GM13977 (cell line): ENCODE data around the gene CSNK1D.
"Not testable (repeated sequence)": the region's sequence is repeated elsewhere in the genome, so short reads cannot be mapped to it uniquely, and the experiment has no call there.

Experiments
- DNase-seq: peaks from one replicate; pipeline ENCODE4 v3.0.0; 2012; ENCODE audit warnings: low spot score
- CTCF ChIP-seq: IDR thresholded peaks from 2 replicates; pipeline ENCODE4 v1.5.1; 2012; ENCODE audit warnings: mild to moderate bottlenecking, control low read depth; ENCODE audit not compliant: insufficient read depth; ENCODE audit errors: extremely low read depth, missing control alignments
- in situ Hi-C: fragments of 300-500 bp; cut with MboI; formaldehyde crosslinking; loops from one replicate; pipeline ENCODE4 v1.12.0; 2022; ENCODE audit warnings: low sequenced_read_pairs, low pct_unique_long_range_greater_than_20kb, mixed read lengths, inconsistent platforms; ENCODE audit not compliant: unreplicated experiment

The CSNK1D gene

GRCh38 chr17:82266142-82266541 lies 7.4 kb downstream of the CSNK1D start:
- in situ Hi-C loops = no loop called here
- no peak for DNase-seq
- TF ChIP-seq CTCF = no peak

GRCh38 chr17:82263641-82264040 lies 9.9 kb downstream of the CSNK1D start:
- in situ Hi-C loops = no loop called here
- TF ChIP-seq CTCF = no peak

GRCh38 chr17:82262344-82262743 lies 11.2 kb downstream of the CSNK1D start:
- in situ Hi-C loops = no loop called here
- no peak for DNase-seq
- TF ChIP-seq CTCF = no peak

More at GRCh38 chr17:82263641-82264040, 9.9 kb downstream of the CSNK1D start:
- DNase-seq = no peak

- in situ Hi-C loops = not testable (repeated sequence)
Measured at GRCh38 chr17:82259972-82260961, 13.2 kb downstream of the CSNK1D start.

GRCh38 chr17:82258555-82258954 lies 14.9 kb downstream of the CSNK1D start:
- no peak for TF ChIP-seq CTCF
- no peak for DNase-seq
- in situ Hi-C loops = no loop called here

More at GRCh38 chr17:82259972-82260961, 13.2 kb downstream of the CSNK1D start:
- not testable (repeated sequence) for DNase-seq

GRCh38 chr17:82257473-82257872 lies 16.0 kb downstream of the CSNK1D start:
- in situ Hi-C loops = no loop called here
- no peak for DNase-seq
- TF ChIP-seq CTCF = no peak

GRCh38 chr17:82256242-82256885 lies 17.1 kb downstream of the CSNK1D start:
- no peak for TF ChIP-seq CTCF
- DNase-seq = no peak
- in situ Hi-C loops = no loop called here
